ENCODE data around the gene POLR1D. TPM values are rescaled to one million over a fixed set of nuclear protein-coding genes. Genes with fewer than 3 reads are reported as not detected.

The POLR1D gene
- total and polyA plus RNA-seq, 8 donors = 98.7 to 161 (median 139) TPM

DNA sequence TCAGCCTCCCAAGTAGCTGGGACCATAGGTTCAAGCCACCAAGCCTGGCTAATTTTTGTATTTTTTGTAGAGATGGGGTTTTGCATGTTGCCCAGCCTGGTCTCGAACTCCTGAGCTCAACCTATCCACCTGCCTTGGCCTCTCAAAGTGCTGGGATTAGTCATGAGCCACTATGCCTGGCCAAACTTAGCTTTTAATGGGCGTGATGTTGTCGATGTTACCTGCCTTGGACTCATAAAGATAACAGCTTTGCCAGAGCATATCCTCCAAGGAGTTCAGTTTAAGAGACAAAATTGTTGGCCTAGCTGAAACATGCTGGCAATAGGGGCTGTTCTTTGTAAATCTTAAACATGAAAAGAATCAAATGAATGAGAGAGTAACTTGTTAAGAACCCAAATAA lies 13.1 kb downstream of the POLR1D start:
- ATAC-seq (no peak), DNase-seq (no peak), FAIRE-seq (no peak)
- Histone ChIP-seq H3K9me3 (no peaks in the 10 kb centered on the region), H3K4me1 (peaks cover 5 to 12% (median 10%) of the 10 kb centered on the region in 3 donors), H3K36me3 (no peaks in the 10 kb centered on the region), H3K27me3 (no peaks in the 10 kb centered on the region), H3K27ac (no peak overlapping the region), H3K4me3 (no peak overlapping the region)
- TF ChIP-seq, protein P1, sequence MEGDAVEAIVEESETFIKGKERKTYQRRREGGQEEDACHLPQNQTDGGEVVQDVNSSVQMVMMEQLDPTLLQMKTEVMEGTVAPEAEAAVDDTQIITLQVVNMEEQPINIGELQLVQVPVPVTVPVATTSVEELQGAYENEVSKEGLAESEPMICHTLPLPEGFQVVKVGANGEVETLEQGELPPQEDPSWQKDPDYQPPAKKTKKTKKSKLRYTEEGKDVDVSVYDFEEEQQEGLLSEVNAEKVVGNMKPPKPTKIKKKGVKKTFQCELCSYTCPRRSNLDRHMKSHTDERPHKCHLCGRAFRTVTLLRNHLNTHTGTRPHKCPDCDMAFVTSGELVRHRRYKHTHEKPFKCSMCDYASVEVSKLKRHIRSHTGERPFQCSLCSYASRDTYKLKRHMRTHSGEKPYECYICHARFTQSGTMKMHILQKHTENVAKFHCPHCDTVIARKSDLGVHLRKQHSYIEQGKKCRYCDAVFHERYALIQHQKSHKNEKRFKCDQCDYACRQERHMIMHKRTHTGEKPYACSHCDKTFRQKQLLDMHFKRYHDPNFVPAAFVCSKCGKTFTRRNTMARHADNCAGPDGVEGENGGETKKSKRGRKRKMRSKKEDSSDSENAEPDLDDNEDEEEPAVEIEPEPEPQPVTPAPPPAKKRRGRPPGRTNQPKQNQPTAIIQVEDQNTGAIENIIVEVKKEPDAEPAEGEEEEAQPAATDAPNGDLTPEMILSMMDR (IDR thresholded peaks at IDR 0.05) = no peak
- intact Hi-C loops (cut with DNase I) = no loop called here
- WGBS, 2 donors = 86 to 97% methylated on average over 3 of the region's 3 CpGs

DNA sequence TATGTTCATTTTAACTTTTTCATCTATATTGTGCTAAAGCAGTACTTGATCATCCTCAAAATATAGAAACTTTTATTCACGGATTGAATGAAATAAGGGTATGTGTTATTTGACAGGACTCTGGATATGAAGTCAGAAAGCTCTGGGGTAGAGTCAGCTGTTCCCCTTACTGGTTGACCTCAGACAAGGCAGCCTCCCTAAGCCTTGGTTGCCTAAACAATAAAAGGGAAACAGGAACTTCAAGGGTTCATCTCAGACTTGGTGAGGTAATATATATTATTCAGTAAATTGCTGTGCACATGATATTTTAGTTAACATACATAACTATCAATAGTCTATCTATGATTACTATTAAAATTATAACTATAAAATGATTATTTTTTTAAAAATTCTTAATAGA lies 13.6 kb downstream of the POLR1D start:
- Histone ChIP-seq H3K36me3 (no peaks in the 10 kb centered on the region), H3K4me3 (no peak overlapping the region), H3K4me1 (peaks cover 5 to 11% (median 9%) of the 10 kb centered on the region in 3 donors), H3K27me3 (no peaks in the 10 kb centered on the region), H3K9me3 (no peaks in the 10 kb centered on the region), H3K27ac (no peak overlapping the region)
- WGBS, 2 donors = 87 to 92% methylated on average over 1 of the region's 1 CpG
- TF ChIP-seq, protein P1 (IDR thresholded peaks at IDR 0.05) = no peak
- FAIRE-seq (no peak), DNase-seq (no peak), ATAC-seq (peak in 1 of 4 donors; percentile 34)
- intact Hi-C loops (cut with DNase I) = no loop called here

DNA sequence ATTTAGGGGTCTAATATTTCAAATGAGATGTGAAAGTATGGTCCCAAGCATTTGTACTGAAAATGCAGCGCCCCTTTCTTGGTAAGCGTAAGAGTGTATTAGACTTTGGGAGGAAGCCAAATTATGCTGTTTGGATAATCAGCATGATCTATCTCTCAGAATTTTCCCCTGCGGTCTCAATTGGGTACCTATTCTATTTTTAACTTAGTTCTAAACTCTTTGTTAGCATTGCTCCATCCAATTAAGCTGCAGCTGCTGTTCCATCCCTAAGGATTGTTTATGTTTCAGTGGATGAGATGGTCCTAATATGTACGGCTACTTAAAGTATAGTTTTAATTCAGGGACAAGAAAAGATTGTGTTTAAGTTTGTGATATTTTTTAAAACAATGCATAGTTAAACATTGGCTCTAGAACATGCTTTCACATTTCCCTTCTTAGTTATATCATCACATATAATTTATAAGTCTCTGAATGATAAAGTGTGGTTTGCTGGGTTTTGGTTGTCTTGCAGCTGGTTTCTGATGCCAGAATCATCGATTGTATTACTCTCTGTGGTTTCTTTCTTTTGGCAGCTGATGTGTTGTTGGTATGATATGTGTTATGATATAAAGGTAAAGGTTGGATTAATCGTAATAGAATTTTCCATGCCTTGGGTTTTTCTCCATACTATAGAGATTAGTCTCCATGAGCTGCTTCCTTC lies 15.0 kb downstream of the POLR1D start:
- Histone ChIP-seq H3K27ac (no peak overlapping the region), H3K9me3 (no peaks in the 10 kb centered on the region), H3K4me3 (no peak overlapping the region), H3K27me3 (no peaks in the 10 kb centered on the region), H3K36me3 (no peaks in the 10 kb centered on the region), H3K4me1 (peaks cover 5 to 11% (median 9%) of the 10 kb centered on the region in 3 donors)
- FAIRE-seq (no peak), DNase-seq (no peak), ATAC-seq (no peak)
- TF ChIP-seq, protein P1 (IDR thresholded peaks at IDR 0.05) = no peak
- intact Hi-C loops (cut with DNase I) = no loop called here
- WGBS, 2 donors = 61 to 68% methylated on average over 6 of the region's 6 CpGs

DNA sequence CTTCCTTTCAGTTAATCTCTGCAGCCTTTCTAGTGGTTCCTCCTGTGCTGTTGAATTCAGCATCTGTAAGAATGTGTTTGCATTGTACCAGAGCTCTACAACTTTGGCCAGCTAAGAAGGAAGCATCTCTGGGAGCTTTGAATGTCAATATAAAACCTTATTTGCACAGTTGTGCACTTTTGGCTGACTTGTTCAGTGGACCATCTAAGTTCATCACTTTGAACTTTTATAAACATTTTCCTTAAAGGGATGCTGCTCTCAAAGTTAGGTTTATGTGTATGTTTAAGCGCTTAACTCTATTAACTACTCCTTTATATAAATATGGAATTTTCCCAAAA lies 15.6 kb downstream of the POLR1D start:
- H3K9me3 ChIP-seq = no peaks in the 10 kb centered on the region
- peaks cover 5 to 11% (median 9%) of the 10 kb centered on the region in 3 donors for H3K4me1 ChIP-seq
- TF ChIP-seq, protein P1 (IDR thresholded peaks at IDR 0.05) = no peak
- no peak for DNase-seq
- H3K36me3 ChIP-seq = no peaks in the 10 kb centered on the region
- intact Hi-C loops (cut with DNase I) = no loop called here
- no peak overlapping the region for H3K4me3 ChIP-seq
- FAIRE-seq = no peak
- H3K27ac ChIP-seq = no peak overlapping the region
- ATAC-seq = peak in 1 of 4 donors; percentile 18
- no peaks in the 10 kb centered on the region for H3K27me3 ChIP-seq
- 97 to 100% methylated on average over 1 of the region's 1 CpG for WGBS, 2 donors

DNA sequence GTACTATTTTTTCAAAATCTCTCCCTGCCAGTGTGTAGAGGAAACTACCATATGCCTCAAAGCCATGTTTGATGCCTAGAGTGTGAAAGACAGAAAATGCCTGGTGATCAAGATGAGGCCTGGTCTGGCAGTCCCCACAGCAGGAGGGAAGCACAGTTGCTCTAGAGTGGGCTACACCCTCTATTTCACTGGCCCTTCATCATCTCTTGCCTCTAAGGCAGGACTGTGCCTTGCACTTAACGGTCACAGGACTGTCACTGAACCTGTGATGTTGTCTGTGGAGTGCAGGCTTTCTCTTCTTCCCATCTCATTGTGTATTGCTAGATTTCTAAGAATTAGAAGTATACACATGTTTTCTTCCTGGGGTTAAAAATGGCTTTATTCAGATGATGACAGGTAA lies 16.3 kb downstream of the POLR1D start:
- no peak overlapping the region for H3K4me3 ChIP-seq

More for the DNA sequence above, 16.3 kb downstream of the POLR1D start:
- intact Hi-C loops (cut with DNase I) = no loop called here
- TF ChIP-seq, protein P1 (IDR thresholded peaks at IDR 0.05) = no peak
- DNase-seq (no peak), ATAC-seq (peak in 1 of 4 donors; percentile 25), FAIRE-seq (no peak)
- H3K27ac ChIP-seq = no peak overlapping the region
- H3K9me3 ChIP-seq = no peaks in the 10 kb centered on the region
- no peaks in the 10 kb centered on the region for H3K36me3 ChIP-seq
- H3K4me1 ChIP-seq = peaks cover 5 to 11% (median 9%) of the 10 kb centered on the region in 3 donors
- WGBS, 2 donors = 88 to 100% methylated on average over 1 of the region's 1 CpG
- H3K27me3 ChIP-seq = no peaks in the 10 kb centered on the region
